HT1080 (cell line): ENCODE results near the gene CBX8. TPM values are rescaled to one million over a fixed set of nuclear protein-coding genes. Genes with fewer than 3 reads are reported as not detected.

ENCODE experiments used
- DNase-seq: peaks from one replicate; pipeline ENCODE4 v3.0.0-alpha.2; 2015; ENCODE audit warnings: low read depth
- total RNA-seq: library from RNA; depleted of rRNA; stranded (reverse); fragments of >200 nt; shearing (Covaris generic); gene quantifications from 2 replicates; pipeline ENCODE4 v1.2.3, GENCODE V29; 2014

Gene CBX8
- total RNA-seq, 1 experiment from 2014 or later, result 9.0 TPM

DNA sequence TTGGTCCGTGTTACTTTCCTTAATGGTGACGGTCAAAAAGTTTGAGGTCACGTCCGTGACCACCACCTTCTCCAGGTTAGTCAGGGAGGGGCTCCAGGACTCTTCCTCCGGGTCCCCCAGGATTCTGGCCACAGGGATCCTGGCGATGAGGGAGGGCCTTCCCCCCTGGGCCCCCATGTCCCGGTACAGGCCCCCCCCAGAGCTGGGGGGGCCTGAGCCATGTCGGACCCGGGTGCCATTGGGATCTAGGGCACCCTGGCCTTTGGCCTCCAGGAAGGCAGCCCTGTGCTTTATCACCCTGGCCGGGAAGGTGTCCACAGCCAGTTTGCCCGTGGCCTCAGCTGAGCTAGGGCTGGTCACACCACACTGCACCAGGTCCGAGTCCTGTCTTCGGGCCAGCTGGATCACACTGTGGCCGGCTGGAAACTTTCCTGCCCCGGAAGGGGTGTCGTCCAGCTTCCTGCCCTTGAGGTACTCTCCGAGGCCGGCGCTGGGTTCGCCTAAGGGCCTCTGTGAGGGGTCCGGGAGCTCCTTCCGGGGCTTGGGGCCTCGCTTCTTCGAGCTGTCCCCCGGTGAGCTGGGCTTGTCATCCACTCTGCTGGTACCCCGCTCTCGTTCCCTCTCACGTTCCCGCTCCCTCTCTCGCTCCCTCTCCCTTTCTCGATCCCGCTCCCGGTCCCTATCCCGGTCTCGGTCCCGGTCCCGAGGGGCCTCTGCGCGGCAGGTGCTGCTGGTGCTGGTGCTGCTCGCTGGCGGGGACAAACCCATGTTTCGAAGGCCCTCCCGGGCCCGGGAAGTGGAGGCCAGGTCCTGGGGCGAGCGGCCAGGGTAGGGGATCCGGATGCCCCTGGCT lies 2.0 kb downstream of the CBX8 start:
- DNase-seq, result no peak

DNA sequence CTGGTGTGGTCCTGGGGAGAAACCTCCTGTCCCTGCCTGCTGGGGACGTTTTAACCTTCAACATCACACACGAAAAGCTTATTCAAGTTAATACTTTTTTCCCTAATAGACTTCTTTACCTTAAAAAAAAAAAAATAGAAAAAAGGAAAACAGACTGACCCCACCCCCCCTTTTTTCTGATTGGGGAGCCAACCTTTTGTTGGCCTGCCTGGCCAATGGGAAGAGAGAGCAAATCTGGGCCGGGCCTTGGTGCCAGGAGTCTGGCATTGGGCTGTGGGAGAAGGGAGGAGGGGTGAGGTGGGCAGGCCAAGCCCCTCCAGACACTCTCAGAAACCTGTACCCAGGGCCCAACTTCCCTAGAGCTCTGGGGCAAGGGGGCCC lies 3.0 kb downstream of the CBX8 start:
- no peak for DNase-seq

DNA sequence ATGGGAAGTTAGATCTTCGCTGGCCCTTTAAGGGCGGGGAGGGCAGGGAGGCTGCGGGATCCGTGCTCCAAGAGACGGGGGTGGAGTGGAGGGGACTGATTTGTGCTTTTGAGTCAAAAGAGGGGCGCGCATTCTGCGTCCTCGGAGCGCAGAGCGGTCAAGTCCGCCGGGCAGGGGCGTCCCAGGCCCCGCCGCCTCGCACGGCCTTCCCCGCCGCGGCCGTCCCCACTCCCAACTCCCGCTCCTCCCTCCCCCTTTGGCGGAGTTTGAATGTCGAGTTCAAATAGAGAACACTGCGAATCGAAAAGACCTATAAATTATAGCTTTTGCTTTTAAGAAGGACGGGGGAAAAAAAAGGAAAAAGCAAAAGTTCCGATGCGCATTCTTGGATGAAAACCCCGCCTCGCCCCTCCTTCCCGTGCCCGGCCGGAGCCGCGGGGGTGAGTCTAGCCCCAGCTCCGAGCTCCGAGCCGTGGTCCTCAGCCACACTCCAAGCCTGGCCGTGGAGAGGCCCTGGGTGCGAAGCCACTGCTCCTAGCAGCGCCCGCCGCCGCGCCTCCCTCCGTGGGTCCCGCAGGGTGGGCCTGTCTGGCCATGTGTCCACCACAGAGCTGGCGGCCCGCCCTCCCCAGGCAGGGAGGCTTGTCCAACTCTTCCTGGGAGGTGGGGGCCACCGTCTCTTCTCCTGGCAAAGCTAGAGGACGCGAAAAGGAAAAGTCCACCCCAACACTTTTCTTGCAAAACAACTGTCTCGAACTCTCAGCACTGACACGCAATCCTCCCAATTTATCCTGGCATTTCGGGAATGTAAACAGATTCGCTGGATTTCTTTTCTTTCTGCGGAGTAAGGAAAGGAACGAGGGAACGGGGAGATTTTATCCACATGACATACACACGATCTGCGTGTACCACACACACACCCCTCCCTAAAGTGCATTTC lies 3.6 kb downstream of the CBX8 start:
- DNase-seq, result no peak

DNA sequence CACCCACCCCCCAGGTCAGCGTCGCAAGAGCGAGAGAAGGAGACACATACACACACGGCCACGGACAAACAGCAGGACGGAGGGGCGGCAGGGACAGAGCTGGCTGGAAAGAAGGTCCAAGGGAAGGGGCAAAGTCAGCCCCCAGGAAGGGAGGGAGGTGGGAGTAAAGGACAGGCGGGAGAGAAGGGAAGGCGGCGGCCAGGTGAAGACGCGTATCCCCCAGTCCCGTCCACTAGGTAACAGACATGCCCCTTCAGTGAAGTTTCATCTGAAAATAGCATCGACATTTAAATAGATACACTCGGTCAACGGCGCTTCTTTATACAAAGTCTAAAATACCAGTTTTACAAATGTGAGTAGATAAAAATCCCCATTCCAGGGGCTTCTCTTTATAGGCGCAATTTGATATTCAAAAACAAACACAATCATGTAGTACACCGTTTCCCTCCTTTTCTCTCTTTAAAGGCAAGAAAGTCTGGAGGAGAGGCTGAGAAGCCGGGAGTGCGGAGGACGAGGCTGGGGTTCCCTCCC lies 4.5 kb downstream of the CBX8 start:
- DNase-seq, result no peak

DNA sequence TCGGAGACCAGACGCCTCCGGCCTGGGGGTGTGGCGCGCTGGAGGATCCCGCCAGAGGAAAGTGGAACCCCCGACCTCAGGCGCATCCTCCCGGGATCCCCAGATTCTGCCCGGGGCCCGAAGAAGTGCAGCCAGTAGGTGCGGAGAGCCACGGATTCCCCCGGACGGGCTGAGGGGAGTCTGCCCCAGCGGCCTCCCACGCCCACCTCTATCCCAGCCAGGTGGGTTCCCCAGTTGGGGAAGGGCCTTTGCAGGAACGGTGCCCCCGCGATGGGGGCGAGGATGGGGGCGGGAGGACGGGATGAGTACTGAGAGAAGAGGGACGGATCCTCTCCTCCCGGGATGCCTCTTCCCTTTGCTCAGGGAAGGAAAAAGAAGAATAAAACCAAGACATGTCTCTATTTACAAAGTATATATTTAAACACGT lies 5.1 kb downstream of the CBX8 start:
- no peak for DNase-seq

DNA sequence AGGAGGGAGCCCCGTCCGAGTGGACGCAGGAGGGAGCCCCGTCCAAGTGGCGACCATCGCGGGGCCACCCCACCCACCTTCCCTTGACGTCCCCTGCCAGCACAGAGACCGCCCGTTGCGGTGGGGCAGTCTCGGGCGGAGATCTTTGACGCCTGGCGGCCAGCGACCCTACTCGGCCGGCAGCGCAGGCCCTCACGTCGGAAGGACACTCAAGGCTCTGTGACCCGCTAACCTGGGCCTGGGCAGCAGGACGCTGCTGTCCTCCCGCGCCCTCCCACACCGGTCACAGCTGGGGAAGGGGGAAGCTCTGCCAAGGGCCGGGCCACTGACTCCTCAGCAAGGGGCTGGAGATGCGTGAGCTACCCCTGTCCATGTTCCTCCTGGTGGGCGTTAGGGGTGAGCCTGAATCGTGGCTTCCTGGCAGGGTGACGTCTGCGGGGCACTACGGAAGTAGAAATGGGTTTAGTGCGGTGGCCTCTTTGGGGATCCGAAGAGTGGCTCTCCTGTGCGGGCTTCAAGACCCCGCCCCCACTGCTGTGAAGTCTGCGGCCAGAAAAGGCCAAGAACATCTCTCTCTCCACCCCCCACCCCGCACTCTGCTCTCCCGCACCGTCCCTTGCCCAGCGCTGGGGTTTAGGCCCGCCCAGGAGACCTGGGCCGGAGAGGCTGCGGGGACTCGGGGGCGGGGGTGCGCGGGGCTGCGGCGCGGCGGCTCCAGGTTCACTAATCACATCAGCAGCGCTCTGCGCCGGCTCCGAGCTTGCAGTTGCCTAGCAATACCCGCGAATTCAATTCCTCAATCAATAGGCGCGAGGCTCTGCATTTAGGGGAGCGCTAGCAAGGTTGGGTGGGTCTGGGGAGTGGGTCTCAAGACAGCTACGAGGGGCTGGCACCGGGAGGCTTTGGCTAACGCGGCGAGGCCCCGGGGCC lies 5.8 kb downstream of the CBX8 start:
- no peak for DNase-seq

DNA sequence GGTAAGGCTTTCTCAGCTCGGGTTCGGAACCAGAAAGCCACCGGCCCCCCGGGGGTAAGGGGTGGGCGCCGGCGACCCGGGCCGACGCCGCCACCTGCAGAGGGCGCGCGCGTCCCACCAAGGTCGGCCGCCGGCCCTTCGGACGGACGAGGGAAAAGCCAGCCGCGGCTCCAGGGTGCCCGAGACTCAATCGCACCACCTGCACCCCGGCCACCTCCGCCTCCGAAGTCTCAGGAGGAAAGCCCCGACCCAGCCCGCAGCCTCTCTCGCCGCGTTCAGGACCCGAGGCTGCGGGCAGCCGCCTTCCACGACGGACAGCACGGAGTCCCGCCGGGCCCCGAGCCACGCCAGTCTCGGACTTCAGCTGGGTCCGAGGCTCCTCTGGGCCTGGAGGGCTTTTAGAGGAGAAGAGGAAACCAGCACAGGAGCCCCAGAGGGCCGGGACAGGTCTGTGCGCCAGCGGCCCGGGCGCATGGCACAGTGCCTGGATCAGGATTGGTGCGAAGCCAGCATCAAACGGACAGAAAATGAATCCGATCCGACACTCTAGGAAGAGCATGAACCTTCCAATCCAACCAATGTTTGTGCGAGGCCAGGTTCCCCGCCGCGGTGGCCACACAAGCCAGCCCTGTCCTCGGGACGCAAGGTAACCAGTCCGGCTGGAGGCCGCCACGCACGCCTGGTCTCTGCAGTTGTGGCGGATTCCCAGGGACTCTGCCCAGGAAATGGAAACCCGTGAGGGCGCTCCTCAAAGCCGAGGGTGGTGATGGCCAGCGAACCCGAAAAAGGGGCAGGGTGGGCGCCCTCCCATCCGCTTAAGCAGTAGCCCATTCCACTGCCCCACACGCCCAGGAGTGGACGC lies 6.7 kb downstream of the CBX8 start:
- no peak for DNase-seq

DNA sequence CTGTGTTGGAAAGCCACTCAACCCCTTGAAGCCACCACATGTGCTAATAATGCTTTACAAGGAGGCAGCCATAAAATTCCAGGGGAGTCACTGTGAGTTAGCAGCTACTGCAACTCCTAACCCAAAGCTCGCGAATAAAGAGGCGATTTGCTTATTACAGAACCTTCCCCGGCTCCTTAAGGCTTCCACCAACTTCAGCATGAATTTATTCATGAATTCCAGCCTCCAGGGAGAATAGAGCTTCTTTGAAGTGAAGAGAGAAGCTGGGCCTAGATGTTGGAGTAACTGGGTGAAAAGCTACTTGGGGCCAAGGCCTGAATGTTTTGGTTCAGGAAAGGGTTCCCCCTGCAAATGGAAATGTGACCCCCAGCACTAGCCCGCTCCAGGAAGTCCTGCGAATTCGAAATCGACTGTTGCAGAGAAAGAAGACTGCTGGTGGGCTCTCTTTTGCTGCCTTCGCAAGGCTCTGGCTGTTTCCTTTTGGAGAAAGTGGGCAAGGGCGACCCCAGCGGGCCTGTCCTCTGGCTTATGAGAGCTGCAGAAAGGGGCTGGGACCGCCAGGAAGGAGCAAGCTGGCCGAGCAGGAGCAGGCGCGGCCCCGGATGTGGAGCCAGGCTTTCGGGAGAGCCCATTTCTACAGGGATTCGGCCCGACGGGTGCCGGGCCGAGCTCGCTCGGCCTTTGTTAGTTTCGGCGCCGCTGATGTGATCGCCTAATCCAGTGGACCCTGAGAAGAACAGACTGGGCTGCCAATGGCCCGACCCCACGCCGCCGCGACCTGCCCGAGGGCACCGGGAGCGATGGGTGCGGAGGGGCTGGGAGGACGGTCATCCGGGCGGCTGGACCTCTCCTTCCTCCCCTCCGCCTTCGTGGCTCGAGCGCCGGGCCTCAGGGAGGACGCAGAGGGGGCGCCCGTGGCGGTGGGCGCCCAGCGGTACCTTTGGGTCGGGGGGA lies 7.6 kb downstream of the CBX8 start:
- no peak for DNase-seq

DNA sequence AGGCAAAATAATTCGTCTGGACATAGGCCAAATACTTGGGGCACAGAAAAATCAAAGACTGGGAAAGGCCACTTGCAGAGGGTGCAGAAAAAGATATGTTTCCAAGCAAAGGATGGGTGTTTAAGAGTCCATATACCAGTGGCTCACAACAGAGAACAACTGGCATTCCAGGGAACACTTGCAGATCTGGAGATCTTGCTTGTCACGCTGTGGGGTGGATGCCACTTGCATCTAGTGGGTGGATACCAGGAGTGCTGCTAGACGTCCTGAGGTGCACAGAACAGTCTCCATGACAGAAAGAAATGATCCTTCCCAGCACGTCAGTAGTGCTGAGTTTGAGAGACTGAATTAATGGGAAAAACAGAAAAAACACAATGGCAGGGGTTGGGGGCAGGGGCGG lies 8.4 kb downstream of the CBX8 start:
- DNase-seq, result no peak

DNA sequence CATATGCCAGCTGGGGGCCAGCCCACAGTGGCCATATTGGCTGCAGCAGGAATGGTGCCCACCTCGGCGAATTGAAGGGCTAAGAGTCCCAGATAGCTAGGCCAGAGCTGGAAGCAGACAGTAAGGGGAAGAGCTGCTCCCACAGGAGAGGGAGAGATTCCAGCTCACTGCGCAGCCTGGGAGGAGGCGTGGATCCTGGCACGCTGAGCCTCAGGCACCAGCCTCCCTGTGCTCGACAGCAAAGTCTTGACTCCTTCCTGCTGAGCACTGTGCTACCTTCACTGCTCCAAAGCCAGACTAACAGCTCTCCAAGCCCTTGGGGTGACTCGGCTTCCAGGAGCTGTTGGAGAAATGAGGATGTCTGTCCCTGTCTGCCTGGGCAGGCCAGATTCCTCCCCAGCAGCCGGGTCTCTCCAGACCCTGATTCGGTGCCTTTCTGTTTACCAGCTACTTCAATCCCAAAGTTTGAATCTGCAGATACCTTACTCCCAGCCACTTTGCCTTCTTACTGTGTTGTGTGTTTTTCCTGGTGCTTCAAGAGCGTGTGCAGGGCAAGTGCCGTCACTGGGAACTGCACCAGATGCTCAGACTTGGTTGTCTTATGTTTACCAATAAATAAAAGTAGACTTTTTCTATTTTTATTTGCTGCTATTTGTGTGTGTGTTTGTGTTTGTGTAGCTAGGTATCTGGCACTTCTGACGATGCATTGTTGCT lies 9.8 kb downstream of the CBX8 start:
- DNase-seq, result no peak

DNA sequence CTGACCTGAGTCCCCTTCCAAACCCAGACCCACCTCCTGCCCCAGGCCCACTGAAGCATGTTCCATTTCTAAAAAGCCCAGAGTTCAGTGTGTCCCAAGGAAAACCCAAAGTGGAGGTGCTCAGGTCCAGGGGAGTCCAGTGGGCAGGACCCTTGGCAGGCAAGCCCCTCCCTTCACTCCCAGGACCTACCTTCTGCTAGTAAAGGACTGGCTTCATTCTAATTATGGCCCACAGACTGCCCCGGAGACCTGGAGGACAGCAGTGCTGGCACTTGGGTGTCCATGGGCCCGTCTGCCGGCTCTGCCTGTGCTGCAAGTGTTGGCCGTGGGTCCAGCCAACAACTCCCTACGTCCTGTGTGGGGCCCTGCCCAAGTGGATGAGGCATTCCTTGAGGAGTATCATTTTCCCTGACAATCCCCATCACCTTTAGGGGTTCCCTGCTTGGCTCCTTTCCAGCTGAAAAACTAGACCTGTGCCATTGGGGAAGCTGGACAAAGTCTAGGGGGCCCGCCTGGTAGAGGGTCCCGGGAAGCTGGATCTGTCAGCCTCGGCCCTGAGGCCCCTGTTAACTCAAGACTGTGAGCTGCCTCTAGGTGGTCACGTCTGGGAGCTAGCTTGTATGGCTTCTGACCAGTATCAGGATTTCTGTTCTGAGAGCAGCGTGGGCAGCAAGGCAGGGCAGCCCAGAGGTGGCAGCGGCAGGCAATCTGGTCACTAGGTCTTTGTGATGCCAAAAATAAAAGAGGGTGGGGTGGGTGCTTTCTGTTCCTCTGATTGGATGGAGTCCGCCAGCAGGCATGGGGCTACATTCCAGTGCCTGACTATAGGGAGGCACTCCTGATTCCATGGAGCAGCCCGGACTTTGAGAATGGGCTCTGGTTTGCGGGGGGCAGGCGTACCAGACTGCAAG lies 10.7 kb downstream of the CBX8 start:
- no peak for DNase-seq

DNA sequence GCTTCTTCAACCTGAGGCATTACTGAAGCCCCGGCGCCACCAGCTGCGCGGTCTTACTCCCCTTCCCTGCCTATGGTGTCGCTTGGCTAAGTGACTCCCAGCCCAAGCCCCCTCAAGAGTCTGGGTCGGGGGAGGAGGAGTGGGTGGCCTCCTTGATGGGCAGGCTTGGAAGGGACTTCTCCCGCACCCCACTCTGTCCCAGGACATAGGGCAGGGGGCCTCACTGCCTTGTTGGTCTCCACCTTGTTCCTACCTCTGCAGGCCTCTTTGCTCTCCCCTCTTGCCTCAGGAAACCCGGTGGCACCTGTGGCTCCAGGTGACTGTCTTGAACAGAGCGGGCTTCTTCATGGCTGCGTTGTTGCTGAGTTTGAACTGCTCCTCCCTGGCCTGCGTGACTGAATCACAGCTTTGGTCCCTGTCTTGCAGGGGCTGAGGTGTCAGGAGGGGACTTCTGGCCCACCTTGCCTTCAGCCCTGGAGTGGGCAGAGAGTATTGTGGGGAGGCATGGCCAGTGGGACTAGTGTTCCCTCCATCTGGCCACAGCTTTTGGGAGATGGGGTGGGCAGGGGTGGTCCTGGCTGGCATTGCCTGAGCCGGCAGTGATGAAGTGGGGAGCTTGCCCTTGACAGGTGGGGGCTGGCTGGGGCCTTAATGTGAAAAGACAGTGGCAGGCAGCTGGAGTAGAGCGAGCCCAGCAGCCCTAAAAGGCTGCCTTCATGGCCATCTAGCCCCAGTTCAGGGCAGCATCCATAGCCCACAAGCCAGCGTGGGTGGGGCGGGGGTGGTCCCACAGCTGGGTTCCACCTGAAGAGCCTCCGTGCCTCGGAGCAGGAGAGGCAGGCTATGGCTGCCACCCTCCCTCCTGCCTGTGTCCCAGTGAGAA lies 11.6 kb downstream of the CBX8 start:
- no peak for DNase-seq

DNA sequence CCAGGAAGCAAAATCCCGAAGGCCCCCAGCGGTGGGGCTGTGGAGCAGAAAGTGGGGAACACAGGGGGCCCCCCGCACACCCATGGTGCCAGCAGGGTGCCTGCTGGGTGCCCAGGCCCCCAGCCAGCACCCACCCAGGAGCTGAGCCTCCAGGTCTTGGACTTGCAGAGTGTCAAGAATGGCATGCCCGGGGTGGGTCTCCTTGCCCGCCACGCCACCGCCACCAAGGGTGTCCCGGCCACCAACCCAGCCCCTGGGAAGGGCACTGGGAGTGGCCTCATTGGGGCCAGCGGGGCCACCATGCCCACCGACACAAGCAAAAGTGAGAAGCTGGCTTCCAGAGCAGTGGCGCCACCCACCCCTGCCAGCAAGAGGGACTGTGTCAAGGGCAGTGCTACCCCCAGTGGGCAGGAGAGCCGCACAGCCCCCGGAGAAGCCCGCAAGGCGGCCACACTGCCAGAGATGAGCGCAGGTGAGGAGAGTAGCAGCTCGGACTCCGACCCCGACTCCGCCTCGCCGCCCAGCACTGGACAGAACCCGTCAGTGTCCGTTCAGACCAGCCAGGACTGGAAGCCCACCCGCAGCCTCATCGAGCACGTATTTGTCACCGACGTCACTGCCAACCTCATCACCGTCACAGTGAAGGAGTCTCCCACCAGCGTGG lies 12.4 kb downstream of the CBX8 start:
- no peak for DNase-seq

DNA sequence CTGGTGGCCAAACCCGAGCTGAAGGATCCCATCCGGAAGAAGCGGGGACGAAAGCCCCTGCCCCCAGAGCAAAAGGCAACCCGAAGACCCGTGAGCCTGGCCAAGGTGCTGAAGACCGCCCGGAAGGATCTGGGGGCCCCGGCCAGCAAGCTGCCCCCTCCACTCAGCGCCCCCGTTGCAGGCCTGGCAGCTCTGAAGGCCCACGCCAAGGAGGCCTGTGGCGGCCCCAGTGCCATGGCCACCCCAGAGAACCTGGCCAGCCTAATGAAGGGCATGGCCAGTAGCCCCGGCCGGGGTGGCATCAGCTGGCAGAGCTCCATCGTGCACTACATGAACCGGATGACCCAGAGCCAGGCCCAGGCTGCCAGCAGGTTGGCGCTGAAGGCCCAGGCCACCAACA lies 13.0 kb downstream of the CBX8 start:
- DNase-seq, result no peak

DNA sequence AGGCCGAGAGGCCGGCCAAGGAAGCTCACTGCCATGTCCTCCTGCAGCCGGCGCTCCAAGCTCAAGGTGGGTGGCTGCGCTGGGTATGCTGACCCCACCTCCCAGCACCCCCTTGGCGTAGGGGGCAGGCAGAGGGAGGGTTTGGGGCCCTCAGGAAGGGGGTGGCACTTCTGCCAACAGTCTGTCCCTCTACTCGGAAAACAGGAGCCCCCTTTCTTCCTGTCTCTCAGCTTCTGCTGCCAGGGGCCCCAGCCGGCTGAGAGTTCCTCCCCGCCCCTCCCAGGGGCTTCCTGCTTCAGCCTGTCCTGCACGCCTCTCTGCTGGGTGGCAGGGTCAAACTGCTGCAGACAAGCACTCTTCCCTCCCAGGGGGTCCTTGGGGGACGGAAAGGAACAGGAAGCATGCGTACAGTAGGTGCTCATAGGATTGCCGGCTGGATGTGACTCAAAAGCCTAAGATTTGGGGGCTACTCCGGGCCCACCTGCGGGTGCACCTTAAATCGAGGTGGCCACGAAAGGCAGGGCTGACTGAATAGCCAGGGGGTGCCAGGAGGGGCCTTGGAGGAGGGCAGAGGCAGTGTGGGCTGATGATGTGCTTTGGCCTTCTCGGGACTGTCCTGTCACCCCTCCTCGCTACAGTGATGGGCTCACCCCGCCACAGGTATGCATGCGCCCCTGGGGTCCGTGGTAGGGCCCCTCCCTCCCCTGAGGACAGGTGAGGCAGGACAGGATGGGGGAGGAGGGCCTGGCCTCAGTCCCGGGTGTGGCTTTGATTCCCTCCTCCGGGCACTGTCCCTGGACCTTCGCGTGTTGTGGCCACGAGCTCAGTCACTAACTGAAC lies 14.9 kb downstream of the CBX8 start:
- DNase-seq, result no peak
